ENCODE measurements around the gene IFNA6.

- TF ChIP-seq, protein P1, sequence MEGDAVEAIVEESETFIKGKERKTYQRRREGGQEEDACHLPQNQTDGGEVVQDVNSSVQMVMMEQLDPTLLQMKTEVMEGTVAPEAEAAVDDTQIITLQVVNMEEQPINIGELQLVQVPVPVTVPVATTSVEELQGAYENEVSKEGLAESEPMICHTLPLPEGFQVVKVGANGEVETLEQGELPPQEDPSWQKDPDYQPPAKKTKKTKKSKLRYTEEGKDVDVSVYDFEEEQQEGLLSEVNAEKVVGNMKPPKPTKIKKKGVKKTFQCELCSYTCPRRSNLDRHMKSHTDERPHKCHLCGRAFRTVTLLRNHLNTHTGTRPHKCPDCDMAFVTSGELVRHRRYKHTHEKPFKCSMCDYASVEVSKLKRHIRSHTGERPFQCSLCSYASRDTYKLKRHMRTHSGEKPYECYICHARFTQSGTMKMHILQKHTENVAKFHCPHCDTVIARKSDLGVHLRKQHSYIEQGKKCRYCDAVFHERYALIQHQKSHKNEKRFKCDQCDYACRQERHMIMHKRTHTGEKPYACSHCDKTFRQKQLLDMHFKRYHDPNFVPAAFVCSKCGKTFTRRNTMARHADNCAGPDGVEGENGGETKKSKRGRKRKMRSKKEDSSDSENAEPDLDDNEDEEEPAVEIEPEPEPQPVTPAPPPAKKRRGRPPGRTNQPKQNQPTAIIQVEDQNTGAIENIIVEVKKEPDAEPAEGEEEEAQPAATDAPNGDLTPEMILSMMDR (IDR thresholded peaks at IDR 0.05; ENCODE audit: low read length), result no peak
- TF ChIP-seq EZH2 (optimal IDR thresholded peaks at IDR 0.05; ENCODE audit: low read depth, low read length) (no peak), EZH2phosphoT487 (IDR thresholded peaks at IDR 0.05; ENCODE audit: low read length) (no peak)
Measured at GRCh38 chr9:21385131-21385670, 34.5 kb upstream of the IFNA6 start, which contains the start of gene IFNA2.
